ENCODE results near the gene PLA2G4E.

DNA sequence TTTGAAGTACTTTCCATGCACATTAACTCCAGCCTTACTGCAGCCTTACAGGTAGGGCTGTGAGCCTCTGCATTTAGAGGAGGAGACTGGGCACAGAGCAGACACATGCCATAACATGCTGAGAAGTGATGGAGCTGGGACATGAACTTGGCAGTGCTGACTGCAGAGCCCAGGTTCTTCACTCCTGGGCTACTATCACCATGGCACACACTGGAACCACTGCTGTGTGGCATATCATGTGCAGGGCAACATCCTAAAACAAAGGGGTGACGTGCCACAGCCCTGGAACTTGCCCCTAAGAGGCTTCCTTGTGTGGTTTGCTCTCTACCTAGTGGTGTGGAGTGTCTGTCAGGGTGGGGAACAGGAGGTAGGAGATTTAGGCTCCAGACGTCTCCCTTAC is 73.9 kb downstream of the PLA2G4E start:
- TF ChIP-seq, protein P1, sequence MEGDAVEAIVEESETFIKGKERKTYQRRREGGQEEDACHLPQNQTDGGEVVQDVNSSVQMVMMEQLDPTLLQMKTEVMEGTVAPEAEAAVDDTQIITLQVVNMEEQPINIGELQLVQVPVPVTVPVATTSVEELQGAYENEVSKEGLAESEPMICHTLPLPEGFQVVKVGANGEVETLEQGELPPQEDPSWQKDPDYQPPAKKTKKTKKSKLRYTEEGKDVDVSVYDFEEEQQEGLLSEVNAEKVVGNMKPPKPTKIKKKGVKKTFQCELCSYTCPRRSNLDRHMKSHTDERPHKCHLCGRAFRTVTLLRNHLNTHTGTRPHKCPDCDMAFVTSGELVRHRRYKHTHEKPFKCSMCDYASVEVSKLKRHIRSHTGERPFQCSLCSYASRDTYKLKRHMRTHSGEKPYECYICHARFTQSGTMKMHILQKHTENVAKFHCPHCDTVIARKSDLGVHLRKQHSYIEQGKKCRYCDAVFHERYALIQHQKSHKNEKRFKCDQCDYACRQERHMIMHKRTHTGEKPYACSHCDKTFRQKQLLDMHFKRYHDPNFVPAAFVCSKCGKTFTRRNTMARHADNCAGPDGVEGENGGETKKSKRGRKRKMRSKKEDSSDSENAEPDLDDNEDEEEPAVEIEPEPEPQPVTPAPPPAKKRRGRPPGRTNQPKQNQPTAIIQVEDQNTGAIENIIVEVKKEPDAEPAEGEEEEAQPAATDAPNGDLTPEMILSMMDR (IDR thresholded peaks at IDR 0.05): no peak
- no peak for TF ChIP-seq POLR2A (IDR thresholded peaks at IDR 0.05)
